ENCODE measurements around the gene ZNHIT2. TPM values are rescaled to one million over a fixed set of nuclear protein-coding genes. Genes with fewer than 3 reads are reported as not detected.

The ZNHIT2 gene
- total RNA-seq, 2 experiments from 2014 or later: 9.0 to 9.5 TPM

- Mint-ChIP-seq H3K4me1 (ENCODE audit: low read depth) (no peaks in the 10 kb centered on the region), H3K4me3 (no peak overlapping the region), H3K36me3 (ENCODE audit: low read depth) (no peaks in the 10 kb centered on the region), H3K9me3 (no peaks in the 10 kb centered on the region), H3K27ac (no peak overlapping the region), H3K27me3 (no peaks in the 10 kb centered on the region)
- CTCF ChIA-PET: no interaction called here
- Histone ChIP-seq H3K4me3 (ENCODE audit: low read length) (no peak overlapping the region), H3K27me3 (ENCODE audit: control insufficient read depth in 1 of 2, insufficient read depth in 2 of 2, low read length in 2 of 2) (no peaks in the 10 kb centered on the region), H3K4me1 (ENCODE audit: insufficient read depth, low read length) (no peaks in the 10 kb centered on the region), H3K27ac (ENCODE audit: low read depth in 1 of 2, low read length in 2 of 2) (no peak overlapping the region), H3K9me3 (ENCODE audit: control insufficient read depth in 1 of 2, insufficient read depth in 1 of 2, low read length in 2 of 2) (no peaks in the 10 kb centered on the region), H3K36me3 (ENCODE audit: insufficient read depth, low read length) (no peaks in the 10 kb centered on the region)
- no peak for ATAC-seq (ENCODE audit: poor library complexity)
- intact Hi-C loops (cut with DNase I, micrococcal nuclease): no loop called here
- no peak for TF ChIP-seq CTCF (IDR thresholded peaks at IDR 0.05)
- DNase-seq: no peak
- POLR2A ChIA-PET: no interaction called here
Measured at GRCh38 chr11:65071907-65072630, 45.4 kb downstream of the ZNHIT2 start.

DNA sequence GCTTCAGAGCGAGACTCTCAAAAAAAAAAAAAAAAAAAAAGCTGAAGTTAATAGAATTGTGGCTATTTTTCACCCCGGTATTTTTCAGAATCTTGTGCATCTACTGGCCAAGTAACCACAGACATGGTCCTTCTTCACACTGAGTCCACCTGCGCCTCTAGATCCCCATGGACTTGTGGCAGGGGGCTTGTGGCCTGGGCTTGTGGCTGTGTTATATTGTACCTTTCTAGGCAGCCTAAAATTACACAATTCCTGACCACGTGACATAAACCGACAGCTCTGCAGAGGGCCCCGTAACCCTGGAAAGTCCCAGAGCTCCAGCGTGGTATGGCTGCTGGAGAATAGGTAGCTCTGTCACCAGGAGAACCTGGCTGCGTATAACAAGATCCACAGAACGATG lies 48.3 kb downstream of the ZNHIT2 start:
- H3K9me3 Mint-ChIP-seq: no peaks in the 10 kb centered on the region
- ATAC-seq (ENCODE audit: poor library complexity) (no peak), DNase-seq (no peak)
- H3K27ac Mint-ChIP-seq: no peak overlapping the region
- intact Hi-C loops (cut with DNase I, micrococcal nuclease): no loop called here
- H3K36me3 ChIP-seq (ENCODE audit: insufficient read depth, low read length): no peaks in the 10 kb centered on the region
- POLR2A ChIA-PET: no interaction called here
- no peaks in the 10 kb centered on the region for H3K36me3 Mint-ChIP-seq (ENCODE audit: low read depth)
- no peak overlapping the region for H3K27ac ChIP-seq (ENCODE audit: low read depth in 1 of 2, low read length in 2 of 2)
- H3K27me3 Mint-ChIP-seq: no peaks in the 10 kb centered on the region
- no peaks in the 10 kb centered on the region for H3K9me3 ChIP-seq (ENCODE audit: control insufficient read depth in 1 of 2, insufficient read depth in 1 of 2, low read length in 2 of 2)
- CTCF ChIA-PET: no interaction called here
- TF ChIP-seq CTCF (IDR thresholded peaks at IDR 0.05): no peak
- H3K4me1 ChIP-seq (ENCODE audit: insufficient read depth, low read length): no peaks in the 10 kb centered on the region
- no peaks in the 10 kb centered on the region for H3K27me3 ChIP-seq (ENCODE audit: control insufficient read depth in 1 of 2, insufficient read depth in 2 of 2, low read length in 2 of 2)
- H3K4me1 Mint-ChIP-seq (ENCODE audit: low read depth): no peaks in the 10 kb centered on the region
- H3K4me3 ChIP-seq (ENCODE audit: low read length): no peak overlapping the region
- no peak overlapping the region for H3K4me3 Mint-ChIP-seq

DNA sequence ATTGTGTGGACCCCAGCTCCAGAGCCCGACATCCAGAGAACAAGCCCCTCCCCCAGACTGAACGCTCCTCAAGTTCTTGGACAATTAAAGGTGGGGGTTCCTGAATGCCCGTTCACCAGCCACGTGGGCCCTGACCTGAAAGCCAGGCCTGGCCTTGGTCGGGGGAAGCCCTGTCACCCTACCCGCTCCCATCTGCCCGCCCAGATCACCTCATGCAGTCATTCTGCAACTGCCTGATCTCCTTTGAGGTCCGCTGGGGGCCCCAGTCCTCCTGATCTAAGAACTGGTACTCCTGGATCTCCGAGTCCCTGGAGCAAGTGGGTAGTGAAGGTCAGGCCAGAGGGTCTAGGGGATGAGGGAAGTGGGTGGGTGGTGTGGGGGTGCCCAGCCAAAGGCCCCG lies 50.1 kb downstream of the ZNHIT2 start:
- no peaks in the 10 kb centered on the region for H3K9me3 Mint-ChIP-seq
- no peaks in the 10 kb centered on the region for H3K4me1 Mint-ChIP-seq (ENCODE audit: low read depth)
- Histone ChIP-seq H3K4me1 (ENCODE audit: insufficient read depth, low read length) (no peaks in the 10 kb centered on the region), H3K27me3 (ENCODE audit: control insufficient read depth in 1 of 2, insufficient read depth in 2 of 2, low read length in 2 of 2) (no peaks in the 10 kb centered on the region), H3K4me3 (ENCODE audit: low read length) (no peak overlapping the region), H3K9me3 (ENCODE audit: control insufficient read depth in 1 of 2, insufficient read depth in 1 of 2, low read length in 2 of 2) (no peaks in the 10 kb centered on the region), H3K27ac (ENCODE audit: low read depth in 1 of 2, low read length in 2 of 2) (no peak overlapping the region), H3K36me3 (ENCODE audit: insufficient read depth, low read length) (no peaks in the 10 kb centered on the region)
- CTCF ChIA-PET: no interaction called here
- no peak for DNase-seq
- no peaks in the 10 kb centered on the region for H3K27me3 Mint-ChIP-seq
- H3K36me3 Mint-ChIP-seq (ENCODE audit: low read depth): no peaks in the 10 kb centered on the region
- POLR2A ChIA-PET: no interaction called here
- intact Hi-C loops (cut with DNase I, micrococcal nuclease): no loop called here
- no peak for TF ChIP-seq CTCF (IDR thresholded peaks at IDR 0.05)
- ATAC-seq (ENCODE audit: poor library complexity): no peak
- no peak overlapping the region for H3K27ac Mint-ChIP-seq
- no peak overlapping the region for H3K4me3 Mint-ChIP-seq
